HG02642 (cell line): ENCODE data around the gene HSPA14.
"Not testable (repeated sequence)": the region's sequence is repeated elsewhere in the genome, so short reads cannot be mapped to it uniquely, and the experiment has no call there.

Experiments
- ATAC-seq: cut with Tn5 transposase; IDR thresholded peaks from one replicate; pipeline ENCODE4 v1.9.1; 2021; ENCODE audit warnings: mild to moderate bottlenecking; ENCODE audit not compliant: unreplicated experiment, poor library complexity

HSPA14 gene, protein sequence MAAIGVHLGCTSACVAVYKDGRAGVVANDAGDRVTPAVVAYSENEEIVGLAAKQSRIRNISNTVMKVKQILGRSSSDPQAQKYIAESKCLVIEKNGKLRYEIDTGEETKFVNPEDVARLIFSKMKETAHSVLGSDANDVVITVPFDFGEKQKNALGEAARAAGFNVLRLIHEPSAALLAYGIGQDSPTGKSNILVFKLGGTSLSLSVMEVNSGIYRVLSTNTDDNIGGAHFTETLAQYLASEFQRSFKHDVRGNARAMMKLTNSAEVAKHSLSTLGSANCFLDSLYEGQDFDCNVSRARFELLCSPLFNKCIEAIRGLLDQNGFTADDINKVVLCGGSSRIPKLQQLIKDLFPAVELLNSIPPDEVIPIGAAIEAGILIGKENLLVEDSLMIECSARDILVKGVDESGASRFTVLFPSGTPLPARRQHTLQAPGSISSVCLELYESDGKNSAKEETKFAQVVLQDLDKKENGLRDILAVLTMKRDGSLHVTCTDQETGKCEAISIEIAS

DNA sequence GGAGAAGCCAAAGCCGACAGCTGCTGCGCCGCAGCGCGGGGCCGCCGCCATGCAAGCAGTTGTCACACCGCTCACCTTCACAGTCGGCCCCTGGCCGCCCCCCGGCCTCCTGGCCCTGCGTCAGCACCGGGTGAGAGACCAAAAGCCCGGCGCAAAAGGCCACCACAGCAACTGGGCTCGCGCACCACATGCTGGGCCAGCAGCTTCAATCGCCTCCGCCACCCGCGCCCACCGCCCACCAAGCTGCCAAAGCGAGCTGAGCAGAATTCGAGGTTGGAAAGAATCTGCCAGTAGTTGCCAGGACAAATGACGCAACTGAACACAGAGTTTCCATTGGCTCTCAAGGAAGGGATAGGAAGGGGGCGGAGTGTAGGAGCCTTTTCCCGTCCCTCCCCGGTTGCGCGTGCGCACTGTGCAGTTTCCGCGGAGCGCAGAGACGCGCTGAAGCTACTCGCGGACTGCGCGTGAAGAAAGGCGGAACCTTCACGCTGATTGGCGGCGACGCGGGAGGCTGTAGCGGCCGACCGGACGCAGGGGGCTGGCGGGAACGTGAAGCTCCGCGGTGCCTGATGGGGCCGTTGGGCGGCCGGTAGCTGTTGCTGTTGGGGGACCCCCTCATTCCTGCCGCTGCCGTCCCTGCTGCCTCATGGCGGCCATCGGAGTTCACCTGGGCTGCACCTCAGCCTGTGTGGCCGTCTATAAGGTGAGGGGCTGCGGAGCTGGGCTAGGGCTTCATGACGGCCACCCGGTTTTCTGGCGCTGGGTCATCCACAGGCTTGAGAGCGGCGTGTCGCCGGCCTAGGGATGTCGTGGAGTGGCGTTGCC is at the start of gene HSPA14, which contains the start of the genes CDNF and MSANTD7:
Gene HSPA14, plus strand, starts transcription at position 550 of the 825 bp plus-strand sequence. Its CDS starts 97 bp downstream, at position 647.
Gene CDNF, minus strand, starts transcription at position 281 of the 825 bp plus-strand sequence. Its CDS starts 91 bp downstream, at position 190.
Gene MSANTD7, plus strand, starts transcription at position 550 of the 825 bp plus-strand sequence. CDS start 3,979 bp downstream, outside the sequence.
- ATAC-seq: peak; percentile 95

DNA sequence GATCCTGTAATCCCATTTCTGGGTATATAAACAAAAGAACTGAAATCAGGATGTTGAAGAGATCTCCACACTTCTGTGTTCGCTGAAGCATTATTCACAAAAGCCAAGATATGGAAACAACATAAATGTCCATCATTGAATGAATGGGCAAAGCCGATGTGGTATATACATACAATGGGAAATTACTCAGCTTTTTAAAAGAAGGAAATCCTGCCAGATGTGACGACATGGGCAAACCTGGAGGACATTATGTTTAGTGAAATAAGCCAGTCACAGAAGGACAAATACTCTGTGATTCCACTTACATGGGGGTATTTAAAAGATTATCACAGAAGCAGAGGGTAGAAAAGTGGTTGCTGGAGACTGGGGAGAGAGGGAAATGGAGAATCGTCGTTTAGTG is 39.5 kb upstream of the HSPA14 start:
- ATAC-seq: no peak

DNA sequence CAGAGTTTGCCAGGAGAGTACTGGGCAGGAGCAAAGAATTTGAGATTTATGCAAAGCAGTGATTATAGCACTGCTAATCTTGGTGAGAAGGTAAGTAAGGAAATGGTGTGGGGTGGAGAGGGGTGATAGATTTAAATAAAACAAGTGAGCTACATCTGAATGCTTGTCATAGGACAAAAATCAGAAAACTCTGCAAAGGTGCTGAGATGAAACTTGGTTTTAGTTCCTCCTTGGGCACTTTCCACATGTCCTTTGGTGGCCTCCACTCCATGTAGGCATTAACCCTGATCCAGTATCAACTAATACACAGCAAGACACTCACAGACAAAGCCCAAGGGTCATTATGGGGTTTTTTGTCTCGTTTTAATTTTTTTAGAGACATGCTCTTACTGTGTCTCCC is 37.7 kb upstream of the HSPA14 start:
- ATAC-seq: no peak

DNA sequence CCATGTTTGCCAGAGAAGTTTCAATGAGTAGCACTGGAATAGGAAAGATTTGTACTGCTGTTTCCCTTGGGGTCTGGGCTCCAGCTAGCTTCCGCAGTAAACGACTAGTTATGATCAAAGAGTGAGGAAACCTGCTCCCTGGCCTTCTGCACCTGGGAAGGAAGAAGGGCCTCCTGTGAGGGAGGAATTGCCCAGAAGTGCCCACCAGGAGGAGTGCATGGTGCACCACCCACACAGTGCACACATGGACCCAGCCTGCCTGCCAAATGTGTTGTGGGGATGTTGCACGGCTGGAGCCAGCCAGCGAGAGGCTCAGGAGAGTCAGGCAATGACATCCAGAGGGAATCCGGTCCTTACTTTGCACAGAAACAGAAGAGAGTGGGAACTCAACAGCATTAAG is 36.4 kb upstream of the HSPA14 start:
- ATAC-seq: no peak

DNA sequence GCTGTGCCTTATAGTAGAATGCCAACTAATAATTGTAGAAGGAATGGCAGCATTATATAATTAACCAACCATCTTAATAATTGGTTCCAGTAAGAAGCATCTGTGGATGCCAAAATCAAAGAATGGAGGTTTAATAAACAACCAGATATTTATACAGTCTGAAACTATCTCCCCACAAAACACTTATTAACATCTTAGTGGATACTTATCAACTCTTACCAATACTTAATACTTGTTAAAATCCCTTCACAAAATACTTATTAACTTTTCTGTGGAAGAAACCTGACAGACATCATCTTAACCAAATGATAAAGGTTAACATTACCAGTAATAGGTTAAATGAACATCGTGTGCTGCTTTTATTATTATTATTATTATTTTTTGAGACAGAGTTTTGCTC is 34.3 kb upstream of the HSPA14 start:
- ATAC-seq: no peak

DNA sequence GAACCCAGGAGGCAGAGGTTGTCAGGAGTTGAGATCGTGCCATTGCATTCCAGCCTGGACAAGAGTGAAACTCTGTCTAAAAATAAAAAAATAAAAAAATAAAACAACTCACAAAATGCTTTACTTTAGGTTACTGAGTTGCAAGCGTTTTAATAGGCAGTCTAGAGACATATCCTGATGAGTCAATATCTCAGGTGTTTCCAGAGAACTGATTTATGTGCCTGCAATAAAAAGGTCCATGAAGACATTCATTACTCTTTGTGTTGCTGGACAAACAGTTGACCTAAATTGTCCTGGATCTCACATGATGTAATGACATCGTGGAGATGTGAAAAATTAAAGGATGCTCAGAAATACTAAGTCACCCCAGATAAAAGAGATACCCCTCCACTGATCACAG is 31.8 kb upstream of the HSPA14 start:
- ATAC-seq: no peak

DNA sequence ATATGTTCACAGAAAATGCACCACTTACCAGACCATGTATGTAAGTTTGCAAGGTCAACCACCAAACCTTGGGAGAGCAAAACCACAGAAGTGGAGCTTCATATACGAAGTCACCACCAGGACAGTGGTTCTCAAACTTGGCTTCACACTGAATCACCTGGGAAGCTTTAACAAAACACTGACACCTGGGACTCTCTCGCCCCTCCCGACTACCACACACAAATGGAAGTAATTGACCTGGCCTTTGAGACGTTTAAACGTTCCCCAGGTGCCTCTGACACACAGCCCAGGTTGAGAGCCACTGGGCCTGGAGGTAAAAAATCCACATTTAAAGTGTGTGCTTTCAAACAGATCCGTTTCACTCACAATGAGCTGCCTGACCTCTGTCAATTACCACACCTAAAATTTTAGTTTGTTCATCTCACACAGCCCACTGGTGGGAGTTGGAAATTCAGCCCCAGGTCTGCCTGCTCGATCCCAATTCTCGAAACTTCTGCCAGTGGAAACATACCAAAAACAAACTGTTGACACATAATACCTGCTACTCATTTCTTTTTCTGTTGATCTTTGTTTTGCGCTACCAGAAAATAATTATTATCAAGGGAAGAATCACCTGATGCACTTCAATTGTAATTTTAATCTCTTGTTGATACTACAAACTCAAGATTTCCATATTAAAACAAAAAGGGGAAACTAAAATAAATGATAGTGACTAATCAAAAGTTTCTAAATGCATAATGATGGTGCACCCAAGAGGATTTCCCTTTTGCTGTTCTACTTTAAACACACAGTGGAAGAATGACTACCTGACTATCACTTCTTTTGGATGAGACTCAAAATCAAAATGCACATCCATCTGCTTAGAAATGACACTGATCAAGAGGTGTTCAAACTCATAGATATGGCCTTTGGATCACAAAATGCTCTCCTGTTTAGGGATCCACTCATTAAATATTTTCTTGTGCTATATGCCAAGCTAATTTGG is 26.8 kb upstream of the HSPA14 start:
- no peak for ATAC-seq

DNA sequence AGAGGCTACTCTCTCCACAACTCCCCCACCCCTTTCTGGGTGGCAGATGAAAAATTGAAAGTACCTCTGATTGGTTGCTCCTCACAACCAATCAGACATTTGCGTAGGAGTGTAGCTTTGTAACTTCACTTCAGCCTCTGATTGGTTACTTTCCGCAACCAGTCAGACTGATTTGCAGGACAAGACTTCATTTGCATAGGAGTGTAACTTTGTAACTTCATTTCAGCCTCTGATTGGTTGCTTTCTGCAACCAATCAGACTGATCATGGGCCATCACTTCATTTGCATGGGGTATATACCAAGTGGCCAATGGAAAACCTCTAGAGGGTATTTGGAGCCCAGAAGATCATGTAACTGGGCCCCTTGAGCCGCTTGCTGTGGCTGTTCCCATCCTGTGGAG is 25.8 kb upstream of the HSPA14 start:
- no peak for ATAC-seq

DNA sequence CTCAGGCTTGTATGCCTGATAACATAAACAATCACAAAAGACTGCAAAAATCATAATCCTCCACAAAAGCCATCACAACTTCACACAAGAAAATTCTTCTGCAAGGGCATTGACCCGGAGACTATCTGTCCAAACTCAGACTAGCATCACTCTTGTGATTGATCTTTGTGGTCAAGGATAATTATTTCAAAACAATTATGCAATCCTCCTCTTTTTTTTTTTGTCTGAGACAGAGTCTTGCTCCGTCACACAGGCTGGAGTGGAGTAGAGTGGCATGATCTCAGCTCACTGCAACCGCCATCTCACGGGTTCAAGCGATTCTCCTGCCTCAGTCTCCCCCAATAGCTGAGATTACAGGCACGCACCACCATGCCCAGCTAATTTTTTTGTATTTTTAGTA is 22.4 kb upstream of the HSPA14 start:
- no peak for ATAC-seq

DNA sequence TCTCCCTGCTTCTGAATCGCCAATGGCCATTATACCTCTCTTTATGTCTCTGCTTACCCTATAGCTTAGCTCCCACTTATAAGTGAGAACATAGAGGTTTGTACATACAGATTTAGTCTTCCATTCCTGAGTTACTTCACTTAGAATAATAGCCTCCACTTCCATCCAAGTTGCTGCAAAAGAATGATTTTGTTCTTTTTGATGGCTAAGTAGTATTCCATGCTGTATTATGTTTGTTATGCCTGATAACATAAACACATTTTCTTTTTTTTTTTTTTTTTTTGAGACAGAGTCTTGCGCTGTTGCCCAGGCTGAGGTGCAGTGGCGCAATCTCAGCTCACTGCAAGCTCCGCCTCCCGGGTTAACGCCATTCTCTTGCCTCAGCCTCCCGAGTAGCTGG is 21.4 kb upstream of the HSPA14 start:
- not testable (repeated sequence) for ATAC-seq

DNA sequence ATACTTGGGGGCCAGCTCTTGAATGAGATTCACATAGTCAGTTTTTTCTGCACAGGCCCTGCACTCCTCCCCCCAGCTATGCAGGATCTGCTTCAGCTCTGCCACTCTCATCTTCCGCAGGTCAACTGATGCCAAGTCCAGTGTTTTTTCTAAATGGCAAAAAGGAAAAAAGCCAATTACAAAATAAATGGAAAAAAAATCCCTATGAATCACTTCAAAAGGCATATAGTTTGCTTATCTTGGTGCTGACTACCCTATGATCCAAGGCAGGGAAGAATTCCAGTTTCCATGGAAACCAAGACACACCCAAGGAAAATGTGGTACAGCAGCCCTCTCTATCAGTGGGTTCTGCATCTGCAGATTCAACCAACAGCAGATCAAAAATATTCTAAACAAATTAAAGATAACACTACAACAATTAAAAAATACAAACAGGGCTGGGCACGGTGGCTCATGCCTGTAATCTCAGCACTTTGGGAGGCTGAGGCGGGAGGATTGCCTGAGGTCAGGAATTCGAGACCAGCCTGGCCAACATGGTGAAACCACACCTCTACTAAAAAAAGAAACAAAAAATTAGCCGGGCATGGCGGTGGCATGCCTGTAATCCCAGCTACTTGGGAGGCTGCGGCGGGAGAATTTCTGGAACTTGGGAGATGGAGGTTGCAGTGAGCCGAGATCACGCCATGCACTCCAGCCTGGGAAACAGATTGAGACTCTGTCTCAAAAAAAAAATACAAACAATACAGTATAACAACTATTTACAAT is 17.9 kb upstream of the HSPA14 start:
- ATAC-seq: no peak

DNA sequence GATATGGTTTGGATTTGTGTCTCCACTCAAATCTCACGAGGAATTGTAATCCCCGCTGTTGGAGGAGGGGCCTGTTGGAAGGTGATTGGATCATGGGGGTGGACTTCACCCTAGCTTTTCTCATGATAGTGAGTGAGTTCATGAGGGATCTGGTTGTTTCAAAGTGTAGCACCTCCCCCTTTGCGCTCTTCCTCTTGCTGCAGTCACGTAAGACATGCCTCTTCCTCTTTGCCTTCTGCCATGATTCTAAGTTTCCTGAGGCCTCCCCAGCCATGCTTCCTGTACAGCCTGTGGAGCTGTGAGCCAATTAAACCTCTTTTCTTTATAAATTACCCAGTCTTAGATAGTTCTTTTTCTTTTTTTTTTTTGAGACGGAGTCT is 17.3 kb upstream of the HSPA14 start:
- ATAC-seq: no peak

DNA sequence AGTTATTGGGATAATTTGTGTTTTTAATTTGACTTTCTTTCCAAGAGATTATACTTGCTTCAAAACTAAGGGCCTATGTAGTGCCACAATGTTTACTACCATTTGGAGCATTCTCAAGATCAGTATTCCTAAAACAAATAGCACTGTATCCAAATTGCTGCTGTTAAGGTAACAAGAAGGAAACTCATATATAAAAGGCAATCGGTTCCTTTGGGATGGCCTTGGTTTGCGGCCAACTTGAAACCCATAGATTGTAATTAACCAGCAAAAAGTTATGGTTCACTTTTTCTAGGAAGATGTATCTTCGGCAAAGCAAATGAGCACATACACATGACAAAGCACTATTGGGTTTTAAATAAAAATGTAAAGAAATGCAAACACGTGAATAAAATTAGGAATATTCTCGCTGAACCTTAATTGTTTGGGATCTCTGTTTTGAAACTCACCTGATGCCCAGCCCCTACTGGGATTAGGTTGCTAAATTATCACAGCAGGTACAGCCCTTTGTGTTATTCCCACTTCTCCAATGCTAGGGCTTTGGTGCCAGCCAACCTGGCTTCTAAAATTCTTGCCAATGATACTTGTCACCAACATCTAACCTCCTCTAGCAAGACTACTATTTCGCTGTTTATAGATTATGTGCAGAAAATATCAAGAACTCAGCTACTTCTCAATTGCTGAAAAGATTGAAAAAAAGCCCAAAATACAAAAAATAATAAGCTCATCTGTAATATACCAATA is 16.3 kb upstream of the HSPA14 start:
- ATAC-seq: no peak

DNA sequence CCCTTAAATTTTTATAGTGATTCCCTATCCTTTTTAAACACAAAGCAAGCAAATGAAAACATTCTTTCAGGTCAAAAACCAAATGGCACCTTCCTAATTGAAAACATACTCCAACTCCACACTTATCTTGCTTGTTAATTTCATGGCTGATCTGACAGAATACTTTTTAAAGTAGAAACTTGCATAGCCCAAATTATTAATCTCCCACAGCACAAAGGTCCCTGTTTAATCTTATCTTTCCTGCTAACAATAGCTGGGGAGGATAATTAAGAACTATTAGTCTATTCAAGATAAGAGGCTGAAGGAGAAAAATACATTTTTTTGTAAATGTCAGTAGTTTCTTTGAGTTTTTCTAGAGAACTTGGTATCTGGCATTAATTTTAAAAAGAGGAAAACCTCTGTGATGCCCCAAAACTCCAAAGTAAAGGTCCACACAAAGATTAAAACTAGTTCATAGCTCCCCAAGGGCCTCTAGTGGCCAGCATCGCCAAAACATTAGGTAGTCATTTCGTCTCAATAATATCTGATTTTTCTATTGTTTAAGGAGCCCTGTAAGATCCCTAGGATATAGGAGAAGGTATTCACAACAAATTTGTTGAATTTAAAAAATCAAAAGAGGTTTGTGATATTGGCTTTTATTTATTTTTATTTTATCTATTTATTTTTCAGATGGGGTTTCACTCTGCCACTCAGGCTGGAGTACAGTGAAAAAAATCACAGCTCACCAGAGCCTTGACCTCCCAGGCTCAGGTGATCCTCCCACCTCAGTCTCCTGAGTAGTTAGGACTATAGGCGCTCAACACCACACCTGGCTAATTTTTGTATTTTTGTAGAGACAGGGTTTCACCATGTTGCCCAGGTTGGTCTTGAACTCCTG is 15.0 kb upstream of the HSPA14 start:
- ATAC-seq: no peak

DNA sequence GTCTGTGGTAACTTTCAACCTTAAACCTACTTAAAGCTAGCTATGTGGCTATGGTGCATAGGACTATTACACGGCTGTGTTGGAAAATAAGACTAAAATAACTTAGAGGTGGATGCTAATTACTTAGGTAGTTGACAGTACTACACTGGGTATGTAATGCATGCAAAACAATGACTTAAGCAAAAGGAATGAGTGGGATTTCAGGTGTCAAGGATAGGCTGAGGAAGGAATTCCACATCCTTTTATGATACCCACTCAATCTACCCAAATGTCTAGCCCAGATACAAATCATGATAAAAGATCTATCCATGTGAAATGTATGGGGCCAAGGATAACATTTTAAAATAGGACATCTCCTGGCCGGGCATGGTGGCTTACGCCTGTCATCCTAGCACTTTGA is 14.1 kb upstream of the HSPA14 start:
- no peak for ATAC-seq

DNA sequence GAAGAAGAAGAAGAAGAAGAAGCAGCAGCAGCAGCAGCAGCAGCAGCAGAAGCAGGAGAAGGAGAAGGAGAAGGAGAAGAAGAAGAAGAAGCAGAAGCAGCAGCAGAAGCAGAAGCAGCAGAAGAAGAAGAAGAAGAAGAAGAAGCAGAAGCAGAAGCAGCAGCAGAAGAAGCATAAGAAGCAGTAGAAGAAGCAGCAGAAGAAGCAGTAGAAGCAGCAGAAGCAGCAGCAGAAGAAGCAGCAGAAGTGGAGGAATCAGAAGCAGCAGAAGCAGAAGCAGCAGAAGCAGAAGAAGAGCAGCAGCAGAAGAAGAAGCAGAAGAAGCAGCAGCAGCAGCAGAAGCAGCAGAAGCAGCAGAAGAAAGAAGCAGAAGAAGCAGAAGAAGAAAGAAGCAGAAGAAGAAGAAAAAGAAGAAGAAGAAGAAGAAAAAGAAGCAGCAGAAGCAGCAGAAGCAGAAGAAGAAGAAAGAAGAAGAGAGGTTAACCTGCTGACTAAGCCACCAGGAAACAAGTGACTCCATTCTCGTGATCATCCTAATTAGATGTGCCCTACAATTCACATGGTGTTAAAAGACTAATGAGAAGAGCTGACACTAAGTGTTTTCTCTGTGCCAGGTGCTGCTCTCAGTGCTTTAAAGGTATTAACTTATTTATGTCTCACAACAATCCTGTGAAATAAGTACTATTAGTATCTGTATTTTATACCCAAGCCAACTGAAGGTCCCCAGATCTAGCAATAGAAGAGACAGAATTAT is 11.9 kb upstream of the HSPA14 start:
- ATAC-seq: no peak

DNA sequence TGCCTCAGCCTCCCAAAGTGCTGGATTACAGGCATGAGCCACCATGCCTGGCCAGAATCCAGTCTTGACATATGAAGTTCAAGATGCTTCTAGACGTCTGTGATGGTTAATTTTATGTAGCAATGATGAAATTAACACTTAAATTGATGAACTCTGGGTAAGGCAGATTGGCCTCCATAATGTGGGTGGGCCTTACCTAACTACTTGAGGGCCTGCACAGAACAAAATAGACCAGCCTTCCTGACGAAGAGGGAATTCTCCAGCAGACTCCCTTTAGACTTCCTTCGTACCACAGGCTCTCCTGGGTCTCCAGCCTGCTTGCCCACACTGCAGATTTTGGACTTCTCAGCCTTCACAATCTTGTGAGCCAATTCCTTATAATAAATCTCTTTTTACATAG is 5.0 kb upstream of the HSPA14 start:
- ATAC-seq: no peak
